C4-2B (cell line): ENCODE data around the gene SLC7A6.

Experiments used
- H3K27ac ChIP-seq: fragments of 450-650 bp; 2 replicates; pipeline ENCODE4 v1.5.1; 2017
- CTCF ChIP-seq: fragments of 450-650 bp; conservative IDR thresholded peaks from 2 replicates; pipeline ENCODE4 v1.5.1; 2017; ENCODE audit warnings: mild to moderate bottlenecking
- ZFX ChIP-seq: fragments of 450-650 bp; IDR thresholded peaks from 2 replicates; pipeline ENCODE4 v1.6.1; 2017

SLC7A6 gene

GRCh38 chr16:68338326-68339119 lies 74.2 kb downstream of the SLC7A6 start:
- TF ChIP-seq CTCF: no peak
- TF ChIP-seq ZFX: no peak
- no peak overlapping the region for H3K27ac ChIP-seq

GRCh38 chr16:68339214-68339613 lies 74.9 kb downstream of the SLC7A6 start:
- H3K27ac ChIP-seq: no peak overlapping the region
- no peak for TF ChIP-seq CTCF
- no peak for TF ChIP-seq ZFX

- no peak overlapping the region for H3K27ac ChIP-seq
- TF ChIP-seq CTCF (no peak), ZFX (no peak)
These were observed 78.3 kb downstream of the SLC7A6 start for GRCh38 chr16:68342620-68343019.

- no peak overlapping the region for H3K27ac ChIP-seq
- no peak for TF ChIP-seq ZFX
- TF ChIP-seq CTCF: no peak
These were observed 78.8 kb downstream of the SLC7A6 start for GRCh38 chr16:68343137-68343536.

GRCh38 chr16:68344252-68344651 lies 79.9 kb downstream of the SLC7A6 start:
- TF ChIP-seq ZFX (no peak), CTCF (no peak)
- no peak overlapping the region for H3K27ac ChIP-seq

- H3K27ac ChIP-seq: no peak overlapping the region
- TF ChIP-seq ZFX (no peak), CTCF (no peak)
These were observed 81.1 kb downstream of the SLC7A6 start for GRCh38 chr16:68345351-68345810.

GRCh38 chr16:68345958-68346635 lies 81.8 kb downstream of the SLC7A6 start:
- TF ChIP-seq ZFX (no peak), CTCF (no peak)
- no peak overlapping the region for H3K27ac ChIP-seq
